Activated CD4-positive, alpha-beta T cell treated with anti-CD3 and anti-CD28 coated beads for 48 hours (primary cell): ENCODE measurements around the gene TMEM140.

Source experiments
- DNase-seq: peaks from one replicate; pipeline ENCODE4 v3.0.0-alpha.2; 2020

The TMEM140 gene

GRCh38 chr7:135177028-135177696 is 29.3 kb downstream of the TMEM140 start:
- DNase-seq, result no peak

GRCh38 chr7:135178364-135178763 is 30.5 kb downstream of the TMEM140 start:
- DNase-seq, result no peak

- no peak for DNase-seq
Measured at GRCh38 chr7:135179321-135179925, 31.6 kb downstream of the TMEM140 start.

- DNase-seq, result no peak
Measured at GRCh38 chr7:135180122-135180521, 32.2 kb downstream of the TMEM140 start.

- DNase-seq, result no peak
Measured at GRCh38 chr7:135181261-135181928, 33.5 kb downstream of the TMEM140 start.

GRCh38 chr7:135181929-135182678 is 34.2 kb downstream of the TMEM140 start:
- no peak for DNase-seq

GRCh38 chr7:135183478-135183877 is 35.6 kb downstream of the TMEM140 start:
- DNase-seq, result no peak

GRCh38 chr7:135184254-135184841 is 36.5 kb downstream of the TMEM140 start:
- DNase-seq, result no peak

- no peak for DNase-seq
Measured at GRCh38 chr7:135185471-135186260, 37.8 kb downstream of the TMEM140 start.

GRCh38 chr7:135186261-135186540 is 38.3 kb downstream of the TMEM140 start:
- no peak for DNase-seq

GRCh38 chr7:135186841-135187253 is 39.0 kb downstream of the TMEM140 start:
- DNase-seq, result no peak

GRCh38 chr7:135188298-135188984 is 40.6 kb downstream of the TMEM140 start:
- DNase-seq, result no peak

- DNase-seq, result no peak
Measured at GRCh38 chr7:135189221-135189662, 41.4 kb downstream of the TMEM140 start.

- DNase-seq, result no peak
Measured at GRCh38 chr7:135189961-135190360, 42.1 kb downstream of the TMEM140 start.

GRCh38 chr7:135190703-135191102 is 42.8 kb downstream of the TMEM140 start:
- no peak for DNase-seq

- DNase-seq, result no peak
Measured at GRCh38 chr7:135192914-135193536, 45.2 kb downstream of the TMEM140 start.

- DNase-seq, result no peak
Measured at GRCh38 chr7:135193615-135194081, 45.8 kb downstream of the TMEM140 start.

GRCh38 chr7:135194494-135195095 is 46.7 kb downstream of the TMEM140 start:
- DNase-seq, result no peak

GRCh38 chr7:135195156-135195555 is 47.3 kb downstream of the TMEM140 start:
- no peak for DNase-seq

- no peak for DNase-seq
Measured at GRCh38 chr7:135195968-135196629, 48.2 kb downstream of the TMEM140 start.
